Measurements from ENCODE around the gene MAPK10.

DNA sequence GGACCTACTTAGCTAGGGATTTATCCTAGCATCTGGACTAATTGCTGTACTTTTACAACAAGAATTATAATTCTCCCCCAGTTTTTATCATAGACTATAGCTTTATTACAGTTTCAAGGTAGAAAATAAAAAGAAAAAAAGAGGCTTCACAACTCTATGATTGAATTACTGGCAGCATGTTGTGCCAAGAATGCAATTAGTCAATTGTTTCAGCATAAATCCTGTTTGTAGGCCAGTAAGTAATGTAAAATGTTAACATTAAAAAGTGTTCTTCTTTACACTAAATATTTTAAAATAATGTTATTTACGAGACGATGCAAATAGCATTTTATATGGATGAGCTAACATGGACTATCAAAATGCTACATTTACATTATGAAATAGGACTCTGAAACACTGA, 228.4 kb downstream of the MAPK10 start:
- TF ChIP-seq CTCF (IDR thresholded peaks at IDR 0.05) (no peak), POLR2A (IDR thresholded peaks at IDR 0.05) (no peak), POLR2AphosphoS5 (IDR thresholded peaks at IDR 0.05; ENCODE audit: insufficient read depth in 1 of 2, low read depth in 1 of 2) (no peak)
